ENCODE data around the gene LRFN2.

DNA sequence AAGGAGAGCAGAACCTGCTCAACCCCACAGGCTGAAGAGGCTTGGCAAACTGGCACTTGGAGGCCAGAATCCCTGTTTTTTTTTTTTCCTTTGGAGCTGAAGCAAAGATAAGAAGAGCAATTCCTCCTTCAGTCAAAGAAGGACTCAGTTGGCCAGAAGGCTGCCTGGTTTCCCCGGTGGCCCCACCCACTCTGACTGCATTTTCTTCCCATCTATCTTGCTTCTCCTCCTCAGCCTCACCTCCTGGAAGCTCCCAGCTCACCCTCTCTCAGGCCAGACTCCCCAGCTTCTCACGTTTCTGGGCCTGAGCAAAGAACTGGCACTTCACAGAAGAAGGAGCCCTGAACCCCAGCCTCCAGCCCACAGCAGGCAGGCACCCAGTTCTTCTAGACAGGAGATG, 2.4 kb downstream of the LRFN2 start:
- TF ChIP-seq, protein P1, sequence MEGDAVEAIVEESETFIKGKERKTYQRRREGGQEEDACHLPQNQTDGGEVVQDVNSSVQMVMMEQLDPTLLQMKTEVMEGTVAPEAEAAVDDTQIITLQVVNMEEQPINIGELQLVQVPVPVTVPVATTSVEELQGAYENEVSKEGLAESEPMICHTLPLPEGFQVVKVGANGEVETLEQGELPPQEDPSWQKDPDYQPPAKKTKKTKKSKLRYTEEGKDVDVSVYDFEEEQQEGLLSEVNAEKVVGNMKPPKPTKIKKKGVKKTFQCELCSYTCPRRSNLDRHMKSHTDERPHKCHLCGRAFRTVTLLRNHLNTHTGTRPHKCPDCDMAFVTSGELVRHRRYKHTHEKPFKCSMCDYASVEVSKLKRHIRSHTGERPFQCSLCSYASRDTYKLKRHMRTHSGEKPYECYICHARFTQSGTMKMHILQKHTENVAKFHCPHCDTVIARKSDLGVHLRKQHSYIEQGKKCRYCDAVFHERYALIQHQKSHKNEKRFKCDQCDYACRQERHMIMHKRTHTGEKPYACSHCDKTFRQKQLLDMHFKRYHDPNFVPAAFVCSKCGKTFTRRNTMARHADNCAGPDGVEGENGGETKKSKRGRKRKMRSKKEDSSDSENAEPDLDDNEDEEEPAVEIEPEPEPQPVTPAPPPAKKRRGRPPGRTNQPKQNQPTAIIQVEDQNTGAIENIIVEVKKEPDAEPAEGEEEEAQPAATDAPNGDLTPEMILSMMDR (IDR thresholded peaks at IDR 0.05), result no peak
- no peak for TF ChIP-seq POLR2AphosphoS5 (IDR thresholded peaks at IDR 0.05)

Data from prostate gland (tissue), 2 donors.